GM12878 (cell line): ENCODE data around the gene DHRS1. TPM values are rescaled to one million over a fixed set of nuclear protein-coding genes. Genes with fewer than 3 reads are reported as not detected.

Experiments
- ATF2 ChIP-seq: IDR thresholded peaks from 2 replicates; pipeline ENCODE4 v1.6.1; 2012; ENCODE audit warnings: low read length, inconsistent platforms
- BACH1 ChIP-seq: fragments of 450-650 bp; IDR thresholded peaks from 2 replicates; pipeline ENCODE4 v1.6.1; 2017; ENCODE audit warnings: mild to moderate bottlenecking, borderline replicate concordance
- BHLHE40 ChIP-seq, 2 experiments: fragments of 450-650 bp in 1 of 2; IDR thresholded peaks; 2 replicates each; pipeline ENCODE4 v1.6.1; 2011 to 2017; ENCODE audit warnings: low read depth in 2 of 2, borderline replicate concordance in 1 of 2, improper control_type of control experiment in 1 of 2, low read length in 1 of 2, mild to moderate bottlenecking in 1 of 2
- CHD1 ChIP-seq: IDR thresholded peaks from 2 replicates; pipeline ENCODE4 v1.6.1; 2012; ENCODE audit warnings: low read depth, low read length, improper control_type of control experiment
- FOXK2 ChIP-seq: fragments of 450-650 bp; IDR thresholded peaks from 2 replicates; pipeline ENCODE4 v1.6.1; 2017; ENCODE audit warnings: mild to moderate bottlenecking, moderate library complexity
- HDAC2 ChIP-seq: fragments of 200-600 bp; sonication (generic); IDR thresholded peaks from 2 replicates; pipeline ENCODE4 v1.6.1; 2017
- HDGF ChIP-seq: fragments of 450-650 bp; IDR thresholded peaks from 2 replicates; pipeline ENCODE4 v1.6.1; 2016; ENCODE audit warnings: antibody characterized with exemption
- KLF5 ChIP-seq: fragments of 450-650 bp; IDR thresholded peaks from 2 replicates; pipeline ENCODE4 v1.6.1; 2014; ENCODE audit warnings: mild to moderate bottlenecking; ENCODE audit not compliant: partially characterized antibody
- MAX ChIP-seq: IDR thresholded peaks from 2 replicates; pipeline ENCODE4 v1.6.1; 2012; ENCODE audit warnings: low read depth, low read length, improper control_type of control experiment
- MEF2B ChIP-seq: fragments of 450-650 bp; IDR thresholded peaks from 2 replicates; pipeline ENCODE4 v1.6.1; 2018; ENCODE audit warnings: mild to moderate bottlenecking, moderate library complexity; ENCODE audit not compliant: partially characterized antibody, poor library complexity, severe bottlenecking
- NKRF ChIP-seq: fragments of 450-650 bp; conservative IDR thresholded peaks from 2 replicates; pipeline ENCODE4 v1.6.1; 2017; ENCODE audit warnings: mild to moderate bottlenecking, moderate library complexity
- NRF1 ChIP-seq: conservative IDR thresholded peaks from 2 replicates; pipeline ENCODE4 v1.6.1; 2011; ENCODE audit warnings: mild to moderate bottlenecking, low read depth, low read length, improper control_type of control experiment
- PAX5 ChIP-seq: IDR thresholded peaks from 2 replicates; pipeline ENCODE4 v1.6.1; 2011; ENCODE audit warnings: low read depth, low read length, borderline replicate concordance
- PML ChIP-seq: IDR thresholded peaks from 2 replicates; pipeline ENCODE4 v1.6.1; 2012; ENCODE audit warnings: low read length, inconsistent platforms
- SMAD5 ChIP-seq: IDR thresholded peaks from 2 replicates; pipeline ENCODE4 v1.6.1; 2016; ENCODE audit warnings: antibody characterized with exemption, low read depth
- SREBF1 ChIP-seq: IDR thresholded peaks from 2 replicates; pipeline ENCODE4 v1.6.1; 2012; ENCODE audit warnings: mild to moderate bottlenecking, low read length
- TAF1 ChIP-seq: IDR thresholded peaks from 2 replicates; pipeline ENCODE4 v1.6.1; 2011; ENCODE audit warnings: mild to moderate bottlenecking, low read depth, low read length, borderline replicate concordance
- TCF12 ChIP-seq: IDR thresholded peaks from 2 replicates; pipeline ENCODE4 v1.6.1; 2011; ENCODE audit warnings: low read depth, mild to moderate bottlenecking, low read length
- TCF3 ChIP-seq: IDR thresholded peaks from 2 replicates; pipeline ENCODE4 v1.6.1; 2012; ENCODE audit warnings: low read depth, mild to moderate bottlenecking, low read length, borderline replicate concordance; ENCODE audit not compliant: insufficient read depth
- YBX1 ChIP-seq: fragments of 450-650 bp; IDR thresholded peaks from 2 replicates; pipeline ENCODE4 v1.6.1; 2016; ENCODE audit warnings: antibody characterized with exemption
- ZBTB40 ChIP-seq: fragments of 450-650 bp; IDR thresholded peaks from 2 replicates; pipeline ENCODE4 v1.6.1; 2016; ENCODE audit warnings: mild to moderate bottlenecking, moderate library complexity, borderline replicate concordance
- ZNF24 ChIP-seq: fragments of 450-650 bp; IDR thresholded peaks from 2 replicates; pipeline ENCODE4 v1.6.1; 2017; ENCODE audit warnings: antibody characterized with exemption, mild to moderate bottlenecking
- ZZZ3 ChIP-seq: IDR thresholded peaks from 2 replicates; pipeline ENCODE4 v1.6.1; 2011; ENCODE audit warnings: low read depth; ENCODE audit not compliant: control insufficient read depth, insufficient read length
- polyA plus RNA-seq, 11 experiments: library from polyadenylated mRNA; depleted of rRNA in 4 of 11; unstranded in 6 of 11; stranded (reverse) in 5 of 11; fragments of >200 nt; fragmentation: Nextera tagmentation in 4 of 11; fragmentation: Illumina TruSeq in 1 of 11; extraction: Ambion mirVana in 4 of 11; extraction: Trizol in 1 of 11; gene quantifications; 1 replicate in 1 of 11; 2 replicates in 10 of 11; pipeline versions ENCODE4 v1.2.1 to v1.2.3, GENCODE V29; 2011 to 2016; ENCODE audit warnings: inconsistent platforms in 2 of 11, missing spikeins in 2 of 11, low read depth in 1 of 11
- total RNA-seq, 4 experiments: library from RNA; depleted of rRNA in 3 of 4; stranded (reverse); fragments of >200 nt in 3 of 4; fragmentation: Illumina TruSeq in 1 of 4; extraction: Trizol in 1 of 4; gene quantifications; 2 replicates each; pipeline versions ENCODE4 v1.2.1 to v1.2.3, GENCODE V29; 2013 to 2021

Gene DHRS1
- total and polyA plus RNA-seq, 10 of the 15 experiments (the other 5 are each of a cell fraction or from before 2014, with no cell fraction given) = 12.1 to 45.0 (median 25.7) TPM

GRCh38 chr14:24310646-24311604, 11.3 kb upstream of the DHRS1 start, which contains the start of gene LTB4R (continued):
- no peak for TF ChIP-seq ATF2
- TF ChIP-seq TCF12 = 0 out of 2 replicates have a peak, but pooled peaks have one; percentile 42
- TF ChIP-seq PAX5 = peak; percentile 25; the same call in 1 of the 2 replicates
- TF ChIP-seq NRF1 = no peak
- no peak for TF ChIP-seq SREBF1
- TF ChIP-seq PML = no peak
- TF ChIP-seq FOXK2 = no peak
- TF ChIP-seq BACH1 = peak; percentile 33
- TF ChIP-seq MAX = 0 out of 2 replicates have a peak, but pooled peaks have one; percentile 41
- TF ChIP-seq ZBTB40 = no peak
- peak; percentile 68; the same call in 1 of the 2 replicates for TF ChIP-seq TCF3
- TF ChIP-seq BHLHE40 (IDR thresholded peaks at IDR 0.05; ENCODE audit: borderline replicate concordance in 1 of 2, low read depth in 2 of 2, low read length in 1 of 2) = peak; percentile 20 to 72; a peak in 3 of 4 replicates
- no peak for TF ChIP-seq YBX1
- TF ChIP-seq TAF1 = no peak
- TF ChIP-seq KLF5 = no peak
- 0 out of 2 replicates have a peak, but pooled peaks have one; percentile 9 for TF ChIP-seq ZNF24
- no peak for TF ChIP-seq ZZZ3
- TF ChIP-seq HDAC2 = no peak
- TF ChIP-seq MEF2B = peak; percentile 54
- TF ChIP-seq NKRF = peak; percentile 62; the same call in 1 of the 2 replicates
- no peak for TF ChIP-seq SMAD5
- TF ChIP-seq HDGF = no peak
- no peak for TF ChIP-seq CHD1
